GM21528 (cell line): ENCODE data around the gene TRAPPC3L.

Source experiments
- ATAC-seq: cut with Tn5 transposase; IDR thresholded peaks from one replicate; pipeline ENCODE4 v1.9.1; 2021; ENCODE audit warnings: mild to moderate bottlenecking, moderate library complexity; ENCODE audit not compliant: unreplicated experiment, low FRiP score

Gene TRAPPC3L

DNA sequence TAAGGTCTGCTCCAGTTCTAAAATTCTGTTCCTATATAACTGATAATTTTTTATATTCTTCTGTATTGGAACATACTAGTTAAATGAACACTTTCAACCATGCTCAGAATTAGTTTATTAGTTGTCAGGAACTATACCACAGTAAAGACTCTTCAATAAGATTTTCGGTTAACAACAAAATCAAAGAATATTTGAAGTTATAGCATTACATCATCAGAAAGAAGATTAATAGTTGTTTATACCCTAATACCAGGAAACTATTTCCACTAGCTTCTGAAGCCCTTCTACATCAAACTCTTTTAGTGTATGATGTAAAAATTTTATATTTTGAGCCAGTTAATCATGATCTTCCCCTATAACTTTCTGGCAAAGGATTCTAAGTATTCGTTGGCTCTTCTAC is 14.6 kb upstream of the TRAPPC3L start:
- ATAC-seq, result no peak

DNA sequence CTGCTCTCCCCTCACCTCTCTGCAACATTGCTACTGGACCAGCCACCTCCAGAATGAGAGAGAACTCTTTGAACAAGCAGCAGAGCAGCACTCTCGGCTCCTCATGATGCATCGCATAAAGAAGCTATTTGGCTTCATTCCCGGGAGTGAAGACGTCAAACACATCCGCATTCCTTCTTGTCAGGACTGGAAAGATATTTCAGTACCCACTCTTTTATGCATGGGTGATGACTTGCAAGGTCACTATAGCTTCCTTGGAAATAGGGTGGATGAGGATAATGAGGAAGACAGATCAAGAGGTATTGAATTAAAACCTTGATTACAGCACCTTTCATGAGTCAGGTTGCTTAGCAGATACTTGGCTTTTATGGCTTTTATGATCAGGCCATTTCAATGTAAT is 12.4 kb upstream of the TRAPPC3L start:
- ATAC-seq, result no peak

- no peak for ATAC-seq
These were observed 11.4 kb upstream of the TRAPPC3L start for GRCh38 chr6:116556814-116557415.

- no peak for ATAC-seq
These were observed 10.6 kb upstream of the TRAPPC3L start for GRCh38 chr6:116556065-116556464.

GRCh38 chr6:116553451-116553850 is 8.0 kb upstream of the TRAPPC3L start, which contains the start of gene CALHM4:
TSS of gene CALHM4 (plus strand) at chr6:116553751. CDS start at chr6:116553794, 43 bp downstream.
- no peak for ATAC-seq

DNA sequence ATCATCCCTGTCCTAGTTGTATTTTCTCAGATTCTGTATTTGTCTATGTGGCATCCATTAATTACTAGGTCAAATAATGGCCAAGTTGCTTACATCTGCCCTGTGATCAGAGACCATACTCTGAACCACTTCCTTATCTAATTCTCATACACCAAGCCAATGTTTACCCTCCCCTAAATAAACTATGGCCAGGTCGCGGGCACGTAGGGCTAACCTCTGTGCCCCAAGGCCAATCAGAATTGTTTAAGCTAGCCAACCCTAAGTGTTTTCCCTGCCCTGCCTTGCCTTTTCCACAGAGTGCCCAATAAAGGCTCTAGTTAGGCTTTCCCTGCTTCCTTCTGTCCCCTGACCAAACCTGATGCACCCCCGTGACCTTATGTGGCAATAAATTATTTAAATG is 5.3 kb upstream of the TRAPPC3L start:
- ATAC-seq, result no peak

GRCh38 chr6:116547358-116547757 is 1.9 kb upstream of the TRAPPC3L start:
- no peak for ATAC-seq

DNA sequence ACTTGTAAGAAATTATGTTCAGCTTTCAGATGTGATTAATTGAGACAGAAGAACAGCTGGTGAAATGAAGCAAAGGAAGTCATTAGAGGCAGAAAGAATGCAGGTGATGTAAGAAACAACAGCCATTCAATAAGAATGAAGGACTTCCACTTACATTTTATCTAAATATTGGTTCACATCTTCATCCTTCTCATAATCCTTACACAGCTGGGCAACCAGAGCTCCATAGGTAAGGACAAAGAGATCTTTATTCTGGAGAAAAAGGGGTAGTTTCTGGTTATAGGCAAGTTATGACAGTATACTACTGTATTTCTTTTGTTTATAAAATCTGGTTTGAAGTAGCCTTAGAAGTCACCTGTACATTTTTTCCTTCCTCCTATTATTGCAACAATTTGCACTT is 2.3 kb downstream of the TRAPPC3L start:
- ATAC-seq, result no peak

DNA sequence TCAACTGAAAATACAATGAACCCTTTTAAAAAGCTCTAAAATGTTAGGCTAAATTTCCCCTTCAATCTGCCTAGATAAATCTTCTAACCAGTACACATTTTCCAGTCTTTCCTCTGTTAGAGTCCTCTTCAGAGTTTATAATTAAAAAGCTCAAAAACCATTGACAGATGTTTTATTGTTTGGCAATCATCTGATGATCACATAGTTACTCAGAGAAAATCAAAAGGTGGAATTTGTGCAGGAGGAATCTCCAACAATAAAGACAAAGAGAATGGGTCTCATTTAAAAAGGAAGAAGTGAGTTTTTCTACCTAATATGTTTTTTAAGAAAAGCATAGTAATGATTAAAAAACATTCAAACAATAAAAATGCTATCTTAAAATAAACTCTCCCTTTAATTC is 3.1 kb downstream of the TRAPPC3L start:
- no peak for ATAC-seq

- no peak for ATAC-seq
These were observed 9.3 kb downstream of the TRAPPC3L start for GRCh38 chr6:116536216-116536621.

DNA sequence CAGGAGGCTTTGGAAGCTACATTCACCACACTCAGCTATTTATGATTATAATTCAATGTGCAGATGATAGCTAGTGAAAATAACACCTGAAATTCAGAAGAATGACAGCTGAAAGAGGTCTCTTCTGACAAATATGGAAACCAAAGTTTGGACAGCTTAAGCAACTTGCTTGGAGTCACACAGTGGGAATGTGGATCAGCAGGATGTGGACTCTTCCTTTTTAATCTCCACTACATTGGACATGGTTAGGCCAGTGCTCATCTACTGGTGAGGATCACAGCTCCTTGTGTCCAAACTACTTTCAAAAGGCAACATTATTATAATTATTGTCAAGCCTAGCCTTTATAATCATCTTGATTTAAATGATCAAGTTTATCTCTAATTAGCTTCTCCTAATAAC is 10.4 kb downstream of the TRAPPC3L start:
- ATAC-seq, result no peak

GRCh38 chr6:116533233-116533957 is 12.1 kb downstream of the TRAPPC3L start:
- no peak for ATAC-seq

GRCh38 chr6:116531675-116532570 is 13.6 kb downstream of the TRAPPC3L start:
- peak; percentile 94 for ATAC-seq

DNA sequence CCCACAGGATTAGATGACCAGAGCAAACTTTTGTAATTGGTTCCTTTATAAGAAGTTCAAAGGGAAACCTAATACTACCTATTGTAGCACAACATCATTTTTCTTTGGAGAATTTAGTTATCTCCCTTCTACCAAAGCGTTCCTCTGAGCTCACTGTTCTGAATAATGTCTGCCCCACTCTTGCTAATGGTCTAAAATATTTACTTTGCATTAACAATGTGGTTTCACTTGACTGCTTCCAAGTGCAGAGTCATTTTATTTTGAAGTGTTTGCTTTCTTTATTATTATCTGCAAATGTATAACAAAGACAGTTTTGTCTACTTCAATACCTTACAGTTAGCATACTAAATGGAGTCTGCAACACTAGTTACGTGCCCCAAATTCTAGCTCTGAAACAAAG is 15.0 kb downstream of the TRAPPC3L start:
- ATAC-seq, result no peak

DNA sequence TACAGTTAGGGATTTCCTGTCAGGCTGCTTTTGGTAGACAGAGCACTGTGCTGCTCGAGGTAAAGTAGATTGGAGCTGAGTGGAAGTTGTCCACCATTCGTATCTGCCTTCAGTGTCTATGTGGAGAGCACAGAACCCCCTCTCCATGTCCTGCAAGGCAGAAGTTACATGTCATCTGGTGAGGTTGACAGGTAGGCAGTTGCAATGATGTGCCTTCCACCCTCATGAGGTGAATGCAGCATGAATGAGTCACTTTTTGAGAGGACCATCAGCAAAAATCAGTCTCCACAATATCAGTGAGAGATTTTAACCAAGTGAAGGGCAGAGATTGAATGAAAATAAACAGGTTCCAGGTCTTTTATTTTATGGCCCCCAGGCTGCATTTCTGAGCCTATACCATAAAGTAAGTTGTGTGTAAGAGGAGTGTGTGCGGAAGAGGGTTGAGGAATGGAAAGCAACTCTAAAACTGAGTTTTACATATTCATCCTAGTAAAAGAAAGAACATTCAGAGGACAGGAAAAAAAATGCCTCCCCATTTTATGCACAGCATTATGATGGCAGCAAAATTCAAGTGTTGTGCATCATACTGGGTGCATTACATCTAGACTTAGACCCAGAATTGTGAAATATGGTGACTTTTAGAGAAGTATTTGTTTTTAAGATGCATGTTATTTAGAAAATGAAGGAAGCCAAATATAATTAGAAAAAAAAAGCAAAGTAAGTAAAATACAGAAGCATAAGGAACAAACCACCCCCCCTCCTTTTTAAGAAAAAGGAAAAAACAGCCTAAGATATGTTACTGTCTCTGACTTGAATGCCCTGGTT is 15.8 kb downstream of the TRAPPC3L start:
- no peak for ATAC-seq

DNA sequence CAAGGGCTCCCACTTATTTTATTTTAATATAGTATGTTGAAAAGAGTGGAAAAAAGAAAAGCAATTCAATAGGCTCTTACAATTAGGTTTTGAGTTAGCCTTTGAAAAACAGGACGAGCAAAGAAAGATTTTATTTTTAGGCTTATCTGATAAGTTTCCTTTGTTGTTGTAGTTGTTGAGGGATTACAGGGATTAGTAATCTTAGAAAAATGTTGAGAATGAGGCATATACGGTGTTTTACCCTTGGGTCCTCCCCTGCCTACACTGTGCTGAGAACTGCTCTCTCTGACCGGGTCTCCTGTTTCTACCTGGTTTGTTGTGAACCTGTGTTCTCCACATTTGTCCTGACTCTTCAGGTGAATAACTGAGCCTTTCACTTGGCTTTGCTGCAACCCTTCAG is 16.7 kb downstream of the TRAPPC3L start:
- ATAC-seq, result no peak

DNA sequence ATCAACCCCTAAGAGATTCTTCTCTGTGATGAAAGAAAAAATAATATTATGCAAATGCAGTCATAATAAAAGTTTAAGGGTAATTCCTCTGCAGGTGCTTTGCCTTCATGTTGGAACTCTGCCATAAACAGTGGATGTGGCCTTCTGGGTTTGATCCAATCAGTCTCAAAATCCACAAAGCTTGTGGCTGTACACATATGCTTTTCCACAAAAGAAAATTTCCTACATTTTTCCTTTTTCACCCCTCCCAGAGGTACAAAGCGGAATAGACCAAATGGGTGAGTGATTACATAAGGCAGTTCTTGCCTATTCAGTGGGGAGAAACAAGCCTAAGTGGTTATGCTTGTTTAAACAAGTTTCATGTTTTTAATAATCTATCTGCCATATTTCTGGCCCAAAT is 17.4 kb downstream of the TRAPPC3L start:
- no peak for ATAC-seq

- no peak for ATAC-seq
These were observed 21.2 kb downstream of the TRAPPC3L start for GRCh38 chr6:116524236-116524635.

DNA sequence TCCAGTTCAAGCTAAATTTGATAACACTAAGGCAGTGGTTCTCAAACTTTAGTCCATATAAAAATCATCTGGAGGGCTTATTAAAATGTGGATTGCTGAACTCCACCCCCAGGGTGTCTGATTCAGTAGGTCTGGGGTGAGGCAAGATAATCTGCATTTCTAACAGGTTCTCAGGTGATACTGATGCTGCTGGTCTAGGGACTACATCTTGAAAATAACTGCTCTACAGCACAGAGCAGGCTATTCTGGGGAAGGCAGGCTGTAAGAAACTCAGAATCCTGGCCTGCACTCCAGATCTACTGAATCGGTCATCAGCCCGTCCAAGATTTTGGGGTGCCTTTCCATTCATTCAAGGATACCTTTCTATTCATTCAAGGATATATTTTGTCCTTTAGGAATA is 22.6 kb downstream of the TRAPPC3L start:
- ATAC-seq, result no peak

DNA sequence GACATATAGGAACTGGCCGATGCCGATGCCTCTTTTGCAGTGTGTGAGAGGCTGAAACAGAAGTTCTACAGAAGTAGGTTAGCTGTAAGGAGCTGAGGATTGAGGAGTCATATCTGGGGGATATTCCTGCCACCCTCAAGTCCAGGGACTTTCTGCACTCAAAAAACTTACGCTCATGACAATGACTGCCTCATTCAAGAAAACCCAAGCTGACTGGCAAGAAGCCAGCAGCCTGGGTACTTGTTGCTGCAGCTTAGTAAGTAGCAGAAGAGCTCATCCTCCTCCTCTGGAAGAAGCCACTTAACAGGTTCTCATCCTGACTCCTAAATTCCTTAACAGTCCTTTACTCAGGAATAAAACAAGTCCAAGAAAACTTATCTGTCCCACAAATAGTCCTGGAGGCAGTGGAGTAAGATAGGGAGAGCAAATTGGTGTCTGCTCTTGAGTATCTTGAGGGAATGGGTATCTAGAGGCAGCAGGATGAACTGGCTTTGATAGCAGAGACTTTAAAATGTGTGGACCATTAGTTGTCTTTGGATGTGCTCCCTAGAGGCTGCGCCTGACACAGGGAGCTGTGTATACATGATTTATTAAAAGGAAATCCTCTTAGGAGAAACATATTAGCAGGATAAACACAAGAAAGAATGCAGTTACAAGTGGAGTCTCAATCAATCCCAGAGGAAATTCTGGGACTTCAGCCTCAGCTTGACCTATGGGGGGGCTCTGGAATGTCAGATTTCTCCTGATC is 26.7 kb downstream of the TRAPPC3L start:
- no peak for ATAC-seq
